HEK293T (cell line): ENCODE results near the gene IL1RL2.

ENCODE experiments used
- CTCF ChIA-PET: fragments of 350-600 bp; formaldehyde crosslinking; extraction: SDS; loops from one replicate; lab custom pipeline; 2021; ENCODE audit warnings: antibody characterized with exemption, inconsistent platforms; lab: Yijun Ruan, JAX
- POLR2A ChIA-PET: fragments of 350-600 bp; formaldehyde crosslinking; extraction: SDS; loops from one replicate; lab custom pipeline; 2020; ENCODE audit warnings: antibody characterized with exemption, inconsistent platforms; lab: Yijun Ruan, JAX
- DNase-seq: peaks from one replicate; pipeline ENCODE4 v3.0.0; 2012; ENCODE audit warnings: mixed read lengths; ENCODE audit errors: extremely low spot score
- ARNT ChIP-seq: fragments of 450-650 bp; IDR thresholded peaks from 2 replicates; pipeline ENCODE4 v1.6.1; 2017; ENCODE audit warnings: mild to moderate bottlenecking
- BHLHE40 ChIP-seq: fragments of 450-650 bp; IDR thresholded peaks from 2 replicates; pipeline ENCODE4 v1.6.1; 2016; ENCODE audit warnings: mild to moderate bottlenecking, moderate library complexity, borderline replicate concordance
- CTBP1 ChIP-seq: fragments of 450-650 bp; IDR thresholded peaks from 2 replicates; pipeline ENCODE4 v1.6.1; 2016; ENCODE audit warnings: borderline replicate concordance
- ELF4 ChIP-seq: fragments of 450-650 bp; IDR thresholded peaks from 2 replicates; pipeline ENCODE4 v1.6.1; 2017; ENCODE audit warnings: antibody characterized with exemption
- FOXA1 ChIP-seq: fragments of 450-650 bp; IDR thresholded peaks from 2 replicates; pipeline ENCODE4 v1.6.1; 2016; ENCODE audit warnings: mild to moderate bottlenecking
- FOXK2 ChIP-seq: fragments of 450-650 bp; IDR thresholded peaks from 2 replicates; pipeline ENCODE4 v1.6.1; 2016; ENCODE audit warnings: mild to moderate bottlenecking
- FOXM1 ChIP-seq: fragments of 450-650 bp; IDR thresholded peaks from 2 replicates; pipeline ENCODE4 v1.6.1; 2017; ENCODE audit warnings: mild to moderate bottlenecking, borderline replicate concordance
- HDGF ChIP-seq: fragments of 450-650 bp; IDR thresholded peaks from 2 replicates; pipeline ENCODE4 v1.6.1; 2017; ENCODE audit warnings: antibody characterized with exemption, borderline replicate concordance
- L3MBTL2 ChIP-seq: fragments of 450-650 bp; conservative IDR thresholded peaks from 2 replicates; pipeline ENCODE4 v1.6.1; 2016; ENCODE audit warnings: mild to moderate bottlenecking
- LEF1 ChIP-seq: fragments of 450-650 bp; IDR thresholded peaks from 2 replicates; pipeline ENCODE4 v1.6.1; 2017; ENCODE audit warnings: mild to moderate bottlenecking, borderline replicate concordance
- NFRKB ChIP-seq: fragments of 450-650 bp; IDR thresholded peaks from 2 replicates; pipeline ENCODE4 v1.6.1; 2016; ENCODE audit warnings: mild to moderate bottlenecking, moderate library complexity
- PKNOX1 ChIP-seq: fragments of 450-650 bp; IDR thresholded peaks from 2 replicates; pipeline ENCODE4 v1.6.1; 2016
- SP1 ChIP-seq: fragments of 450-650 bp; IDR thresholded peaks from 2 replicates; pipeline ENCODE4 v1.6.1; 2017
- SUZ12 ChIP-seq: fragments of 450-650 bp; IDR thresholded peaks from 2 replicates; pipeline ENCODE4 v1.6.1; 2016; ENCODE audit warnings: mild to moderate bottlenecking
- TARDBP ChIP-seq: fragments of 450-650 bp; IDR thresholded peaks from 2 replicates; pipeline ENCODE4 v1.6.1; 2016
- ZNF384 ChIP-seq: fragments of 450-650 bp; IDR thresholded peaks from 2 replicates; pipeline ENCODE4 v1.6.1; 2016

IL1RL2 gene

GRCh38 chr2:102171946-102172345 lies 14.9 kb upstream of the IL1RL2 start:
- TF ChIP-seq ARNT (no peak), BHLHE40 (no peak), LEF1 (no peak), SUZ12 (no peak), FOXA1 (no peak), ELF4 (no peak)
- ChIA-PET CTCF (no interaction called here), POLR2A (no interaction called here)
- DNase-seq = no peak

GRCh38 chr2:102172745-102173144 lies 14.1 kb upstream of the IL1RL2 start:
- ChIA-PET CTCF (no interaction called here), POLR2A (no interaction called here)
- DNase-seq = no peak
- TF ChIP-seq PKNOX1 (no peak), ZNF384 (no peak), FOXK2 (no peak), HDGF (no peak), FOXM1 (no peak), FOXA1 (no peak), SP1 (no peak), CTBP1 (no peak), LEF1 (no peak), ARNT (no peak), NFRKB (no peak), SUZ12 (no peak), BHLHE40 (no peak), ELF4 (no peak), L3MBTL2 (no peak), TARDBP (no peak)

GRCh38 chr2:102176172-102176571 lies 10.7 kb upstream of the IL1RL2 start:
- ChIA-PET CTCF (interaction anchor here (0.6 kb wide), 1 partner anchor 711 kb away, joined by 3 read pairs; no protein-coding TSS in a partner anchor), POLR2A (no interaction called here)
- DNase-seq = no peak
- TF ChIP-seq BHLHE40 (no peak), L3MBTL2 (no peak), CTBP1 (no peak), ZNF384 (no peak), SP1 (no peak), PKNOX1 (no peak), FOXA1 (no peak), ELF4 (no peak), TARDBP (no peak), FOXK2 (no peak), HDGF (no peak), SUZ12 (no peak), LEF1 (no peak), ARNT (no peak), NFRKB (no peak), FOXM1 (no peak)

- no peak for DNase-seq
- ChIA-PET POLR2A (no interaction called here), CTCF (no interaction called here)
- TF ChIP-seq L3MBTL2 = no peak
- TF ChIP-seq ARNT = no peak
- no peak for TF ChIP-seq ELF4
- TF ChIP-seq FOXM1 = no peak
- no peak for TF ChIP-seq LEF1
- no peak for TF ChIP-seq NFRKB
- TF ChIP-seq ZNF384 = no peak
- TF ChIP-seq PKNOX1 = no peak
- no peak for TF ChIP-seq SUZ12
- no peak for TF ChIP-seq FOXK2
- no peak for TF ChIP-seq HDGF
- TF ChIP-seq TARDBP = no peak
- no peak for TF ChIP-seq BHLHE40
- no peak for TF ChIP-seq CTBP1
These were observed 8.9 kb upstream of the IL1RL2 start for GRCh38 chr2:102177814-102178478.

- POLR2A ChIA-PET = no interaction called here
- TF ChIP-seq FOXK2 (no peak), CTBP1 (no peak), ELF4 (no peak), LEF1 (no peak), NFRKB (no peak), TARDBP (no peak), HDGF (no peak)
- CTCF ChIA-PET = no interaction called here
- no peak for DNase-seq
These were observed 7.8 kb upstream of the IL1RL2 start for GRCh38 chr2:102179061-102179460.
